GM12892 (cell line): ENCODE data around the gene PRKCSH.

Experiments used
- POLR2A ChIP-seq: IDR thresholded peaks from 2 replicates; pipeline ENCODE4 v1.6.1; 2011; ENCODE audit warnings: low read depth, low read length, control low read depth
- POLR2AphosphoS5 ChIP-seq: IDR thresholded peaks from 2 replicates; pipeline ENCODE4 v1.6.1; 2011; ENCODE audit warnings: low read depth, low read length, control low read depth

- TF ChIP-seq POLR2A: no peak
- TF ChIP-seq POLR2AphosphoS5: no peak
These were observed 13.9 kb upstream of the PRKCSH start for GRCh38 chr19:11421371-11422098.
